SU-DHL-6 (cell line): Measurements from ENCODE around the gene ATAD1.

Experiments
- H2AFZ ChIP-seq: fragments of 200-600 bp; sonication (generic); 2 replicates; pipeline ENCODE4 v1.6.1; 2014; ENCODE audit warnings: low read depth, mild to moderate bottlenecking, moderate library complexity, mixed read lengths, antibody characterized with exemption, low read length; ENCODE audit not compliant: severe bottlenecking
- H3F3A ChIP-seq: fragments of 200-600 bp; shearing (Covaris generic); 2 replicates; pipeline ENCODE4 v1.6.0; 2016; ENCODE audit warnings: antibody characterized with exemption, mild to moderate bottlenecking; ENCODE audit not compliant: insufficient read depth
- H3K27ac ChIP-seq: fragments of 200-600 bp; sonication (generic); 2 replicates; pipeline ENCODE4 v1.5.1; 2016; ENCODE audit warnings: low read depth, mild to moderate bottlenecking, low read length, moderate library complexity, mixed read lengths
- H3K27me3 ChIP-seq: fragments of 200-600 bp; sonication (generic), shearing (Covaris generic); 2 replicates; pipeline ENCODE4 v1.6.0; 2014; ENCODE audit warnings: mild to moderate bottlenecking, low read length
- H3K36me3 ChIP-seq: fragments of 200-600 bp; sonication (generic); 2 replicates; pipeline ENCODE4 v1.6.1; 2014; ENCODE audit warnings: mild to moderate bottlenecking, low read length, mixed read lengths
- H3K4me2 ChIP-seq: fragments of 300-600, 200-600 bp; shearing (Covaris generic), sonication (generic); 2 replicates; pipeline ENCODE4 v1.6.0; 2014; ENCODE audit warnings: low read length, low read depth, mild to moderate bottlenecking; ENCODE audit not compliant: poor library complexity, severe bottlenecking
- H3K4me3 ChIP-seq: fragments of 200-600 bp; sonication (generic); 2 replicates; pipeline ENCODE4 v1.5.1; 2014; ENCODE audit warnings: antibody characterized with exemption, low read length, mild to moderate bottlenecking, mixed read lengths; ENCODE audit not compliant: insufficient read depth, poor library complexity, severe bottlenecking
- H3K79me2 ChIP-seq: fragments of 200-600 bp; sonication (generic); 2 replicates; pipeline ENCODE4 v1.6.1; 2014; ENCODE audit warnings: mild to moderate bottlenecking, low read length, moderate library complexity; ENCODE audit not compliant: insufficient read depth
- H3K9ac ChIP-seq: fragments of 200-600 bp; sonication (generic); 2 replicates; pipeline ENCODE4 v1.7.0; 2014; ENCODE audit warnings: mild to moderate bottlenecking, low read length
- H3K9me2 ChIP-seq: fragments of 200-600 bp; sonication (generic); replicated peaks from 2 replicates; pipeline ENCODE4 v1.6.1; 2014; ENCODE audit warnings: low read length; ENCODE audit not compliant: insufficient read depth
- H3K9me3 ChIP-seq: fragments of 200-600 bp; sonication (generic); 2 replicates; pipeline ENCODE4 v1.6.1; 2014; ENCODE audit warnings: low read length, mixed read lengths; ENCODE audit not compliant: insufficient read depth
- H4K20me1 ChIP-seq: fragments of 200-600 bp; sonication (generic); 2 replicates; pipeline ENCODE4 v1.6.1; 2014; ENCODE audit warnings: low read depth, mild to moderate bottlenecking, antibody characterized with exemption, low read length, moderate library complexity, mixed read lengths
- EZH2phosphoT487 ChIP-seq: fragments of 200-600 bp; sonication (generic), shearing (Covaris generic); conservative IDR thresholded peaks from 2 replicates; pipeline ENCODE4 v1.6.1; 2018; ENCODE audit warnings: mild to moderate bottlenecking, antibody characterized with exemption, low read length, moderate library complexity, mixed read lengths
- TF ChIP-seq, protein P1 (sequence below): fragments of 200-600 bp; sonication (generic); IDR thresholded peaks from one replicate; pipeline ENCODE4 v1.5.1; 2017; ENCODE audit warnings: antibody characterized with exemption, mild to moderate bottlenecking, low read length, moderate library complexity; ENCODE audit not compliant: insufficient read depth, poor library complexity, severe bottlenecking

Gene ATAD1

DNA sequence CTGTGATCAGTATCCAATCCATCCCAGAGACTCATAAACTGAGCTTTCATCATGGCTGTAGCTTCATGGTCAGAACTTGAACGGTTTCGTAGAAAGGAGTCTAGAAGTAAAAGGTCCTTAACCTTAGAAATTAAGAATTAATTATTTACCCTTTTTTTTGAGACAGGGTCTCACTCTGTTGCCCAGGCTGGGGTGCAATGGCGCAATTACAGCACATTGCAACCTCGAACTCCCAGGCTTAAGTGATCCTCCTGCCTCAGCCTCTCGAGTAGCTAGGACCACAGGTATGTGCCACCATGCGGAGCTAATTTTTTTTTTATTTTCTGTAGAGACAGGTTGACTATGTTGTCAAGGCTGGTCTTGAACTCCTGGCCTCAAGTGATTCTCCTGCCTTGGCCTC is 41.7 kb downstream of the ATAD1 start:
- H2AFZ ChIP-seq = no peak overlapping the region
- no peak overlapping the region for H3K9ac ChIP-seq
- no peaks in the 10 kb centered on the region; the same call in 1 of the 2 replicates for H4K20me1 ChIP-seq
- TF ChIP-seq, protein P1, sequence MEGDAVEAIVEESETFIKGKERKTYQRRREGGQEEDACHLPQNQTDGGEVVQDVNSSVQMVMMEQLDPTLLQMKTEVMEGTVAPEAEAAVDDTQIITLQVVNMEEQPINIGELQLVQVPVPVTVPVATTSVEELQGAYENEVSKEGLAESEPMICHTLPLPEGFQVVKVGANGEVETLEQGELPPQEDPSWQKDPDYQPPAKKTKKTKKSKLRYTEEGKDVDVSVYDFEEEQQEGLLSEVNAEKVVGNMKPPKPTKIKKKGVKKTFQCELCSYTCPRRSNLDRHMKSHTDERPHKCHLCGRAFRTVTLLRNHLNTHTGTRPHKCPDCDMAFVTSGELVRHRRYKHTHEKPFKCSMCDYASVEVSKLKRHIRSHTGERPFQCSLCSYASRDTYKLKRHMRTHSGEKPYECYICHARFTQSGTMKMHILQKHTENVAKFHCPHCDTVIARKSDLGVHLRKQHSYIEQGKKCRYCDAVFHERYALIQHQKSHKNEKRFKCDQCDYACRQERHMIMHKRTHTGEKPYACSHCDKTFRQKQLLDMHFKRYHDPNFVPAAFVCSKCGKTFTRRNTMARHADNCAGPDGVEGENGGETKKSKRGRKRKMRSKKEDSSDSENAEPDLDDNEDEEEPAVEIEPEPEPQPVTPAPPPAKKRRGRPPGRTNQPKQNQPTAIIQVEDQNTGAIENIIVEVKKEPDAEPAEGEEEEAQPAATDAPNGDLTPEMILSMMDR = no peak
- no peak for TF ChIP-seq EZH2phosphoT487
- H3K4me3 ChIP-seq = no peak overlapping the region
- no peak overlapping the region for H3K27ac ChIP-seq
- peaks cover 37% of the 10 kb centered on the region for H3K36me3 ChIP-seq
- no peaks in the 10 kb centered on the region for H3K9me2 ChIP-seq
- peaks cover 17% of the 10 kb centered on the region for H3K79me2 ChIP-seq
- H3K9me3 ChIP-seq = no peaks in the 10 kb centered on the region
- H3F3A ChIP-seq = peaks cover 26% of the 10 kb centered on the region; the same call in 1 of the 2 replicates
- no peak overlapping the region for H3K4me2 ChIP-seq
- no peaks in the 10 kb centered on the region for H3K27me3 ChIP-seq

DNA sequence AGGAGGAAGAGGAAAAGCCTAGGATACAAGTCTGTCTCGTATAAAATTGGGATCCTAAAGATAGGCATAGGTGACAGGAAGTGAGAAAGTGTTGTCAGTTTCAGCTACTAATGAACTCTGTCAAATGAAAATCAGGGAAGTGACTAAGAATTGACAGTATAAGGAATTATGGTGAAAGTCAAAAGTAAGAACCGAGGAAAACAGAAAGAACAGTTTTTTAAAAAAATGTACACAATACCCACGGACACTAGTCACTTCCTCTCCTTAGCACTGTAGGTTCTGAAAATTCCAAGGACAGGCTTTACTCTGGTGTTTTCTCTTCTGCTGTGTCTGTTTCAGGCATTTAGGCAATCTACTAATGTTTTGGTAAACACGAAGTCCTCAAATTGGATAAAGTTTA is 42.3 kb downstream of the ATAD1 start:
- H3K9me3 ChIP-seq = no peaks in the 10 kb centered on the region
- H3K4me3 ChIP-seq = no peak overlapping the region
- H4K20me1 ChIP-seq = no peaks in the 10 kb centered on the region; the same call in 1 of the 2 replicates
- H3K9me2 ChIP-seq = no peaks in the 10 kb centered on the region
- TF ChIP-seq, protein P1 = no peak
- no peak for TF ChIP-seq EZH2phosphoT487
- no peaks in the 10 kb centered on the region for H3K27me3 ChIP-seq
- H3K9ac ChIP-seq = no peak overlapping the region
- peaks cover 15% of the 10 kb centered on the region for H3K79me2 ChIP-seq
- H3F3A ChIP-seq = peaks cover 28% of the 10 kb centered on the region; the same call in 1 of the 2 replicates
- no peak overlapping the region for H3K27ac ChIP-seq
- no peak overlapping the region for H2AFZ ChIP-seq
- H3K36me3 ChIP-seq = peaks cover 40% of the 10 kb centered on the region
- H3K4me2 ChIP-seq = no peak overlapping the region

DNA sequence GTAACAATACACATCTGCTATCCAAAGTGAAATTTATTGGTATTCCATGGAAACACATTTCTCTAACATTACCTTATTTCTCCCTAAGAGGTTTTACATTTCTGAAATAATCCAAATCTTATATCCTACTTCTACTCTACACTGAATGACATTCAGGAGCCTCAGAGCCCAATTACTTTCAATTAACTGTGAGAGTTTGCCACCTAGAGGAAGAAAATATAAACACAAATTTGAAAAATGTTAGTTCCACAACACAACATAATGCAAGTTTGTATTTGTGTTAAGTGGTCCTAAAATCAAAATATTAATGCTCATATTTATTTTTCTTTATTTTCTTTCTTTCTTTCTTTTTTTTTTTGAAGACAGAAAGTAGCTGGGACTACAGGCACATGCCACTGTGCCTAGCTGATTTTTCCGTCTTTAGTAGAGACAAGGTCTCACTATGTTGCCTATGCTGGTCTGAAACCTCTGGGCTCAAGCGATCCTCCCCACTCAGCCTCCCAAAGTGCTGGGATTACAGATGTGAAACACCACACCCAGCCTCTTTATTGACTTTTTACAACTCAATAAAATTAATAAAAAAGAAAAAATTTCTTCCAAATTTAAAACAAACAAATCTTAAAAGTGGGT is 46.0 kb downstream of the ATAD1 start:
- no peak overlapping the region for H2AFZ ChIP-seq
- H3K36me3 ChIP-seq = peaks cover 31% of the 10 kb centered on the region; the same call in 1 of the 2 replicates
- H4K20me1 ChIP-seq = no peaks in the 10 kb centered on the region
- no peak overlapping the region for H3K4me2 ChIP-seq
- TF ChIP-seq, protein P1 = peak; percentile 42
- TF ChIP-seq EZH2phosphoT487 = no peak
- no peak overlapping the region for H3K9ac ChIP-seq
- no peaks in the 10 kb centered on the region for H3K9me2 ChIP-seq
- no peaks in the 10 kb centered on the region for H3K27me3 ChIP-seq
- H3K9me3 ChIP-seq = no peaks in the 10 kb centered on the region
- H3K4me3 ChIP-seq = no peak overlapping the region
- 0 out of 2 replicates have a peak, but pooled peaks cover 4% of the 10 kb centered on the region for H3K79me2 ChIP-seq
- H3K27ac ChIP-seq = no peak overlapping the region
- H3F3A ChIP-seq = peaks cover 28% of the 10 kb centered on the region; the same call in 1 of the 2 replicates
